Hindlimb muscle (tissue), 1 donor: Measurements from ENCODE around the gene PCGF1. TPM values are rescaled to one million over a fixed set of nuclear protein-coding genes. Genes with fewer than 3 reads are reported as not detected.
"Not testable (repeated sequence)": the region's sequence is repeated elsewhere in the genome, so short reads cannot be mapped to it uniquely, and the experiment has no call there.

Source experiments
- DNase-seq: peaks from one replicate; pipeline ENCODE4 v3.0.0-alpha.2; 2013
- polyA plus RNA-seq: library from polyadenylated mRNA; unstranded; fragments of 120-200 nt; gene quantifications from one replicate; pipeline ENCODE4 v1.2.1, GENCODE V29; 2013; ENCODE audit not compliant: insufficient read length

Gene PCGF1
- polyA plus RNA-seq, 1 donor, result 8.2 TPM

DNA sequence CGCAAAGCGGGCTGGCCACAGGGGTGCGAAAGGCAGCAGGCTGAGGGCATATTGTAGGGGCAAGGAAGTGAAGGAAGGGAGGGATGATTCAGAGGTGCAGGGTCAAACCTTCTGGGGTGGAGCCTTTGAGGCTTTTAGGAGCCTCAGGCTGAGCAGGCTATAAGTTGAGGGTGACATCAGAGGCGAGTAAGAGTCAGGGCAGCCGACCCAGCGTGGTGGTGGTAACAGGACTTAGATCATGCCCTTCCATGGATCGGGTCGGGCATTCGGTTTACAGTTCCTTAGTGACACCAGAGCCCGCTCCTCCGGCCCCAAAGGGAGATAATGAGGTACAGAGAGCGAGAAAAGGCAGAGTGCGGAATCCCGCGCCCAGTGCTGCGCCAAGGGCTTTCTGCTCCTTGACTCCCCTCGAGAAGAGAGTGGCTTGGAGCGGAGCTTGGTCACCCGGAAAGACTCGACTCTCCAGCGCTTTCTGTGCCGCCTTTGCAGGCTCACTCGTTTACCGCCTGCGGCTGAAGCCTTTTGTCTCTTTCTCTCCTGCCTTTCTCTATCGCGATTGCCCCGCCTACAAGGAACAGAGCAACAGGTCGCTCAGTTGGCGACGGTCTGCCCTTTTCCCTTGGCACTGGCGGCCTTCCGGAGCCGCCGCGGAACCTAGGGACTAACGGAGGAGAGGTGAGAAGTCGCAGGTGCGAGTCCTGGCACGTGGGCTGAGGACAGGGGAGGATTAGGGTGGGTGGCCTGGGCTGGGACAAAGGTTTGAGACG, 8.8 kb downstream of the PCGF1 start:
- DNase-seq, result peak; percentile 19

DNA sequence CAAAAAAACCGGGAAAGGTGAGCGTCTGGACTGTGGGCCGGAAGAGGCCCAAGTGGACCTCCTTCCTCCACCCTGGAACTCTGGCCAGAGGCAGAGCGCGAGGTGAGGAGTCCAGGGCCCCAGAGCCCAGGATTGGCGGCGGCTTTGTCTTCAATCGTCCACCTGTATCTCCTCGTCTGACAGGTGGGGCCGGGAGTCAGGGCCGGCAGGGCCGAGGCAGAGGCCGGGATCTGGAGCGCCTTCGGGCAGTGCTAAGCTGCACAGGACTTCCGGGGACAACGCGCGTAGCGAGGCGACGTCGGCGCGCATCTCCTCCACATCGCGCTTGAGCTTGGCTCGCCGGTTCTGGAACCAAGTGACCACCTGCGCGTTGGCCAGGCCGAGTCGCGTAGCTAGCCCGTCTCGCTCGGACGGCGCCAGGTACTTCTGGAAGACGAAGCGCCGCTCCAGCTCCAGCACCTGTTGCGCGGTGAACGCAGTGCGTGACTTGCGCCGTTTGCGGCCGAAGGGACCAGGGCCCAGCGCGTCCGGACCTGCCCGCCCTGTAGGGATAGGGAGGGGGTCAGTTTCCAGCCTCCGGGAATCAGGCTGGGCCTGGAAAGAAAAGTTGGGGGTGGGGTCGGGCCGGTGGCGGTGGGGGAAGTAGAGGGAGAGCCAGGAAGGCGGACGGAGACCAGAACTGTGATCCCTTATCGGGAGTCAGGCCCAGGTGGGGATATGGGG, 9.6 kb downstream of the PCGF1 start:
- no peak for DNase-seq

DNA sequence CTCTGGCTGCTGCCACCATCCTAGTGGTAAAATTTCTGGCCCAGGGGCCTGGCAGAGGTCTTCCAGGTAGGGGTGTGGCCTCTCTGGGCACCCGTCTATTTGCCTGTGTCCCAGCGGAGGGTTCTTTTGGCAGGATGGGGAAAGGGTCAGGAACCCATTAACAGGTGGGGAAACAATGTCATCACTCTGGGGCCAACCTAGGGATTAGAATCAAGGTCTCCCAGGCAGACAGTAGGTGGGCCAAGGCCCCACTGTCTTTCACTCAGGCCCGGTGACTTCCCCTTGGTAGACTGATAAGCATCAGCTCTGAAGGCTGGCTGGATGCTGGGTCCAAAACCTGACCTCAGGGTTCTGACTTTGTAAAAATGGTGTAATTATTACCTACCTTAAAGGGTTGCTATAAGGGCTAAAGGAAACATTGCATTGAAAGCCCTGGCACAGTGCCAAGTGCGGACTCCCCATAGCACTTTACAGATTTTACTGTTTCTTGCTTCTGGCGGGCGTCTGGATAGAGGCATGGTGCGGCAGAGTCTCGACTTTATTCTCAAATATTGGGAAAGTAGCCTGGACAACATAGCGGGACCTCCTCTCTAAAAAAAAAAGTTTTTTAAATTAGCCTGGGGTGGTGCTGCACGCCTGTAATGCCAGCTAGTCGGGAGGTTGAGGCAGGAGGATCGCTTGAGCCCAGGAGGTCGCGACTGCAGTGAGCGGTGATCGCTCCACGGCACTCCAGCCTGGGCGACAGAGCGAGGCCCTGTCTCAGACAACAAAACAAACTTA, 10.3 kb downstream of the PCGF1 start:
- DNase-seq, result no peak

DNA sequence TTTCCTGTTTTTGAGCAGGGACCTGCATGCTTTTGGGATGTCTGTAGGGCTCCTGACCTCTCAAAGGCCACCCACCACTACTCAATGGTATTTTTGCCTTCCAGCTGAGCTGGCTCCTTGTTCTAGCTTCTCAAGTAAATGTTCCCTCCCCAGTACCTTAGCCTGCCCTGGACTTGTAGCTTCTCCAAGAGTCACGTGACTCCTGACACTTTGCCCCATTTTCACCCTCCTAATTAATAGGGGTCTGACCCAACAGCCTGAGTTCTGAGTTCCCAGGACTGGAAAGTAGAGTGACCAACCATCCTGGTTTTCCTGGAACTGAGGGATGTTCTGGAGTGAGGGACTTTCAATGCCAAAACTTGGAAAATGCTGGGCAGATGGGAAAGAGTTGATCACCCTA, 12.1 kb downstream of the PCGF1 start:
- DNase-seq, result no peak

DNA sequence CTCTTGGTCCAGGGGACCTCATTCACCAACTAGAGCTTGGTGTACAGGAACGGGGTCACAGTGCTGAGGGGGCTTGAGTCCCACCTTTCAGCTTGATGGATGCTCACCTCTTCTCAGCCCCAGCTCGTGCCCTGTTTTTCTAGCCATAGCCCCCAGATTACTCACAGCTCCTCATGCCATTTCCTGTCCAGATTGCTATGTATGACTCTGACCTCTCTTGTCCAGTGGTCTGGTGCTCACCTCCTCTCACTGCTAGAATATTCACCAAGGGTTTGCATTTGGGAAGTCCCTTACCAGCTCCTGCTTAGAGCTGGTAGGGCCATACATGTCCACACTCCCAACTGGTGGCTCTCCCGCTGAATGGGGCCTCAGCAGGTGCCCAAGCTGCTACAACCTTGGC, 13.9 kb downstream of the PCGF1 start:
- DNase-seq, result no peak

- no peak for DNase-seq
Measured at GRCh38 chr2:74491648-74492544, 15.6 kb downstream of the PCGF1 start.

DNA sequence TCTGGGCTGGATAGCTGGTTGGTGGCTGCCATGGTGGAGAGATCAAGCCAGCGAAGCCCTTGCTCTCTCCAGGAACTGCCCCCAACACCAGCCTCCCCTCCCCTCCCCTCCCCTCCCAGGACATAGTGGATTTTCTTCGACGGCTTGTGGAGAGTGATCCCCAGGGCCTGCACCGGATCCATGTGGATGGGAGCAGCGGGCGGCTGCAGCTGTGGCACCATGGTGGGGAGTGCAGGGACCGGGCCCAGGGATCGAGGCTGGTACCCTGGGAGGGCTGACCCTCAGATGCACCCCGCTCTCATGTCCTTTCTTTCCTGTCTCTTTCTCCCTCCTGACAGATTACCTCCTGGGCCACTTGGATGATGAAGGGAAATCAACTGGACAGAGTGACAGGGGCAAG, 17.6 kb downstream of the PCGF1 start:
- no peak for DNase-seq

GRCh38 chr2:74488643-74489481, 18.6 kb downstream of the PCGF1 start:
- no peak for DNase-seq

DNA sequence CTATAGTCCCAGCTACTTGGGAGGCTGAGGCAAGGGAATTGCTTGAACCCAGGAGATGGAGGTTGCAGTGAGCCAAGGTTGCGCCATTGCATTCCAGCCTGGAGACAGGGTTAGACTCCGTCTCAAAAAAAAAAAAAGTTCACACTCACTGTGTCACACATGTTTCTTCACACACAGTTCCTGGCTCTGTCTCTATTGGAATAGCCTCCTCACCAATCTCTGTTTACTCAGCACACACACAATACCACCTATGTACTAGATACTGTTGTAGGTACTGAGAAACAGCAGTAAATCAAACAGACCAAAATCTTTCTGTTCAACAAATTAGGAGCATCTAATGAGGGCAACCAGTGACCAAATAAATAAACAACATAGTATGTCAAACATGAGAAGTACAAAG, 21.4 kb downstream of the PCGF1 start:
- no peak for DNase-seq

- DNase-seq, result not testable (repeated sequence)
Measured at GRCh38 chr2:74483675-74484164, 23.8 kb downstream of the PCGF1 start.

DNA sequence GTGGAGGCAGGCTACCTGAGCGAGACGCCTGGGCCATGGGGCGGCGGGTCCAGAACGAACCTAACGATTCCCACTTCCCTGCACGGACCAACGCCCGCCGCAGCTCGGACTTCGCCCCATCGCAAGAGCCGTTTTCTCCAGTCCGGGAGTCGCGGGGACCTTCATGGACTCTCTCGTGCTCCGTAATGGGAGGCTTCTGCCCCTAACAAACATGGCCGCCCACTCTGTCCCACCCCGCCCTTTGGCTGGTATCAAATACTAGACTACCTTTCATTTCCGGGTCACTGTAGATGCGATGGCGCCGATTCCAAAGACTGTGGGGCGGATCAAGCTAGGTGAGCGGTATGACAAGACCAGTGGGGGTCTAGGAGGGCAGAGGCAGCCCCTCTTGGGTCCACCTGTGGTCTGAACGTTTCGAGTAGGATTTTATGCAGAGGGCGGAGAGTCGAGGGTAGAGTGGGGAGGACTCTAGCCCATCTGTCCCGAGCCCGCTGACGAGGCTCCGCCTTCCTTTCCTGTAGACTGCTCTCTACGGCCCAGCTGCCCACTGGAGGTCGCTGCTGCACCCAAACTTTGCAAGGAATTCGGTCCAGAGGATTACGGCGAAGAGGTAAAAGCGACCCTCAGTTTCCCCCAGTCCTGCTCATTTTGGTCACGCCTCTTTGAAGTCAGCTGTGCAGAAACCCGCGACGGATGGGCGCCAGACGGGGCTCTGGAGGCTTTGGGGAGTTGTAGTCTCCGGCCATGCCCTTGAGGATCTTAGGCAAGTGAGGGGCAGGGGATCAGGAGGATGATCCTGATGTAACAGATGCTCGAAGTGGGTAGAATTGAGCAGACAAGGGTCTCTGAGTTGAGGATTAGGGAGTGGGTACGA, 24.5 kb downstream of the PCGF1 start, which contains the start of the genes CCDC142 and TTC31:
TSS of gene CCDC142 (minus strand) at position 198 of the 874 bp plus-strand sequence. CDS start at position 37, 161 bp downstream.
TSS of gene TTC31 (plus strand) at position 281 of the 874 bp plus-strand sequence. CDS start at position 296, 15 bp downstream.
- DNase-seq, result peak; percentile 96

GRCh38 chr2:74481961-74482800, 25.3 kb downstream of the PCGF1 start:
- DNase-seq, result no peak

- DNase-seq, result no peak
Measured at GRCh38 chr2:74481431-74481830, 26.1 kb downstream of the PCGF1 start.

DNA sequence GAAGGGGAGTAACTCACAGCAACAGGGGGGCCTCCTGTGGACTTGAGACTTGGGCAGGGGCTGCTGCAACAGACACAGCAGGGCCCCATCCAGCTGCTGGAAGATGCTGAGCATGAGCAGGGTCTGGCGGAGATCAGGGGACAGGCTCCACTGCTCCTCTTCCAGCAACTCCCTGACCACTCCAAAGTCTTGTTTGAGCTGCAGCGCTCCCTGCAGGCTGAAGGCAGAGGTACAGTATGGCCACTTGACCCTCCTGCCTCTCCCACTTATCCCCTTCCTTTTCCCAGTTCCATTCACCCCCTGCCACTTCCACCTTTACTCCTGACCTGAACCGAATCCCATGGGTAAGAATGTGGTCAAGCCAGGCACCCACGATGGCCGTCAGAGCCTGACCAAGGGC, 32.6 kb downstream of the PCGF1 start:
- no peak for DNase-seq

DNA sequence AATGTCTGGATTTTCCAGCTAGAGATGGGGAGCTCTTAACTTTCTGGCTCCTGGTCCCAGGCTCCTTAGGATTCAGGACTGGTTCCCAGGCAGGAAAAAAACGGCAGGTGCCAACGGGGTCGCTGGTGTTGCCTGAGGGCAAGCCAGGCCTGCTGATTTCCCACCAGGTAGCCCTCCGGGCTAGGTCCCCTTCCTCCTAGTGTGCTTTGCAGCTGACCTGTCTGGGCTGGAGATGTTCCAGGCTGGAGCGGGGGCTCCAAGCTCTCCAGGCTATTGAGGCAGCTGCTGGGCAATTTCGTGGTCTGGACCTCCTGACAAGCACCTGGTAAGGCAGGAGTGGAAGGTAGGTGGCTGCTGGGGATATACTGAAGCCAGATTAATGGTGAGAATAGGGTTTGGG, 33.0 kb downstream of the PCGF1 start:
- no peak for DNase-seq

GRCh38 chr2:74472945-74473258, 34.6 kb downstream of the PCGF1 start:
- DNase-seq, result no peak

DNA sequence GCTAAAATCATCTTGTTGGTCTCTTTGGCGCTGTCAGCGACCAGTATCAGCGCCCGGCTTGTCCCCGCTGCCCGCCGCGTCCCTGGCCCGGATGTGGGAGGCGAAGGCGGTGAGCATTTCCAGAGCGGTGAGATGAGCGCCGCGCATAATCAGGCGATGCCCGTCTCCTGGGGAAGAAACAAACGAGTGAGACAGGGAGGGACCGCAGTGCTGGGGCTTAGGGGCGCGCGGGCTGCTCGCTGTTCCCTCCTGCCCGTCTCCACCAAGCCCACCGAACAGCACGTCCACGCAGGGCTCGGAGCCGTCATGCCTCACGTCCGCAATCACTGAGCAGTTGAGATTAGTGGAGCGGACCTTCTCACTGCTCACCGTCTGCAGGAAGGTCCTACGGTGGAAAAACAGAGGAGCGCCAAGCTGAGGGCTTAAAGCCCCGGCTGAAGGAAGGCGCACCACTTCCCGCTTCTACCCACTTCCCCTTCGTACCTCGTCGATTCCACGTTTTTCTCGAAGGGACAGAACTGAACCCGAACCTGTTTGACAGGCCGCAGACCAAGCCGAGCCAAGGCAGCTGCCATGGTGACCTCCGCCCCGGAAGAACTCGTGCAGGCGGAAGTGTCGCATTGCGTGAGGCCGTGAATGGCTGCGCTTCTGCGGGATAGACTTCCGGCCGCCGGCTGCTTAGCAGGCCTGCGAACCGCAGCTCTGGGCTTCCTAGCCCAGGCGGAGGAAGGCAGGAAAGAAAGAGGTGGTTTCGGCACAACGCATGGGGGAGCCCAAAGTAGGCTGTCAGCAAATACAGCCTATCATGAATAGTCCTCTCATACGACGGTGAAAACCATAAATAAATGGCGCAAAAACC, 35.2 kb downstream of the PCGF1 start, which contains the start of gene MRPL53:
TSS of gene MRPL53 (minus strand) at position 595 of the 859 bp plus-strand sequence. CDS start at position 575, 20 bp downstream.
- peak; percentile 97 for DNase-seq
